Measurements from ENCODE around the gene TVP23A. TPM values are rescaled to one million over a fixed set of nuclear protein-coding genes. Genes with fewer than 3 reads are reported as not detected.

The TVP23A gene
- total RNA-seq, 1 donor from 2014 or later = 2.5 TPM

GRCh38 chr16:10728003-10728887 lies 90.3 kb downstream of the TVP23A start:
- H3K36me3 Mint-ChIP-seq = no peaks in the 10 kb centered on the region
- DNase-seq (ENCODE audit: extremely low spot score, unreplicated experiment) = no peak
- H3K27ac Mint-ChIP-seq = no peak overlapping the region
- H3K4me3 Mint-ChIP-seq = no peak overlapping the region
- no peak for TF ChIP-seq CTCF (conservative IDR thresholded peaks at IDR 0.05)
- H3K4me1 Mint-ChIP-seq (ENCODE audit: unreplicated experiment) = no peaks in the 10 kb centered on the region
- no peaks in the 10 kb centered on the region for H3K9me3 Mint-ChIP-seq
- H3K27me3 Mint-ChIP-seq = no peaks in the 10 kb centered on the region

Other genes starting within 250 kb of the TVP23A start
- gene EMP2, start 238.2 kb downstream of the TVP23A start, total RNA-seq (ENCODE audit: low replicate concordance) = 36.3 and 57.9 TPM in 2 replicates
- gene TEKT5, start 123.9 kb downstream of the TVP23A start, total RNA-seq (ENCODE audit: low replicate concordance) = 0.41 and 0.52 TPM in 2 replicates
- 20.8 and 24.1 TPM in 2 replicates for gene NUBP1, start 75.0 kb downstream of the TVP23A start, total RNA-seq (ENCODE audit: low replicate concordance)
- gene CIITA, start 58.4 kb upstream of the TVP23A start, total RNA-seq (ENCODE audit: low replicate concordance) = not detected in 2 replicates
- 36.6 and 37.7 TPM in 2 replicates for gene DEXI, start 123.7 kb upstream of the TVP23A start, total RNA-seq (ENCODE audit: low replicate concordance)
- gene CLEC16A, start 125.8 kb upstream of the TVP23A start, total RNA-seq (ENCODE audit: low replicate concordance) = 33.4 and 36.8 TPM in 2 replicates

Data from type B pancreatic cell (in vitro differentiated cells).